HG03175 (cell line): Measurements from ENCODE around the gene DLG2.

Source experiments
- ATAC-seq: cut with Tn5 transposase; IDR thresholded peaks from one replicate; pipeline ENCODE4 v1.9.1; 2021; ENCODE audit warnings: mild to moderate bottlenecking, moderate library complexity; ENCODE audit not compliant: unreplicated experiment

Gene DLG2

GRCh38 chr11:84430661-84431060 lies 1196.5 kb downstream of the DLG2 start:
- ATAC-seq, result no peak

- no peak for ATAC-seq
Measured at GRCh38 chr11:84425673-84426072, 1201.5 kb downstream of the DLG2 start.

GRCh38 chr11:84420271-84420670 lies 1206.9 kb downstream of the DLG2 start:
- no peak for ATAC-seq

GRCh38 chr11:84419616-84420015 lies 1207.5 kb downstream of the DLG2 start:
- ATAC-seq, result no peak

- no peak for ATAC-seq
Measured at GRCh38 chr11:84414920-84415319, 1212.2 kb downstream of the DLG2 start.

GRCh38 chr11:84413549-84413948 lies 1213.6 kb downstream of the DLG2 start:
- ATAC-seq, result no peak

GRCh38 chr11:84412862-84413261 lies 1214.3 kb downstream of the DLG2 start:
- no peak for ATAC-seq

- no peak for ATAC-seq
Measured at GRCh38 chr11:84408946-84409411, 1218.2 kb downstream of the DLG2 start.

GRCh38 chr11:84407091-84407490 lies 1220.1 kb downstream of the DLG2 start:
- ATAC-seq, result no peak

GRCh38 chr11:84398017-84398626 lies 1229.0 kb downstream of the DLG2 start:
- ATAC-seq, result no peak

GRCh38 chr11:84396521-84396920 lies 1230.6 kb downstream of the DLG2 start:
- no peak for ATAC-seq

- no peak for ATAC-seq
Measured at GRCh38 chr11:84390441-84391078, 1236.6 kb downstream of the DLG2 start.

GRCh38 chr11:84389696-84390095 lies 1237.4 kb downstream of the DLG2 start:
- ATAC-seq, result no peak

GRCh38 chr11:84384731-84385130 lies 1242.4 kb downstream of the DLG2 start:
- peak; percentile 78 for ATAC-seq

- no peak for ATAC-seq
Measured at GRCh38 chr11:84383576-84383975, 1243.6 kb downstream of the DLG2 start.

- ATAC-seq, result no peak
Measured at GRCh38 chr11:84381666-84382065, 1245.5 kb downstream of the DLG2 start.

- ATAC-seq, result no peak
Measured at GRCh38 chr11:84372381-84372950, 1254.7 kb downstream of the DLG2 start.

GRCh38 chr11:84358034-84358433 lies 1269.1 kb downstream of the DLG2 start:
- no peak for ATAC-seq

- no peak for ATAC-seq
Measured at GRCh38 chr11:84355911-84356310, 1271.2 kb downstream of the DLG2 start.

GRCh38 chr11:84345597-84345996 lies 1281.5 kb downstream of the DLG2 start:
- no peak for ATAC-seq

- ATAC-seq, result no peak
Measured at GRCh38 chr11:84345027-84345426, 1282.1 kb downstream of the DLG2 start.

GRCh38 chr11:84339796-84340195 lies 1287.3 kb downstream of the DLG2 start:
- ATAC-seq, result no peak
